ENCODE data around the gene RBM20.

GRCh38 chr10:110804376-110804775, 160.2 kb downstream of the RBM20 start:
- TF ChIP-seq CTCF (IDR thresholded peaks at IDR 0.05) (no peak), CEBPB (IDR thresholded peaks at IDR 0.05) (no peak), ESRRA (IDR thresholded peaks at IDR 0.05; ENCODE audit: borderline replicate concordance, low read length) (no peak), EP300 (IDR thresholded peaks at IDR 0.05) (no peak), REST (IDR thresholded peaks at IDR 0.05) (no peak), CHD2 (IDR thresholded peaks at IDR 0.05; ENCODE audit: low read length, partially characterized antibody) (no peak), RAD21 (conservative IDR thresholded peaks at IDR 0.05 in 1 of 2, IDR thresholded peaks at IDR 0.05 in 1 of 2) (no peak), POLR2AphosphoS2 (conservative IDR thresholded peaks at IDR 0.05; ENCODE audit: low read length) (no peak), RCOR1 (IDR thresholded peaks at IDR 0.05; ENCODE audit: low read depth, low read length) (no peak), NPAS2 (CRISPR knock-in tag; IDR thresholded peaks at IDR 0.05; ENCODE audit: borderline replicate concordance) (no peak), FOXS1 (CRISPR knock-in tag; IDR thresholded peaks at IDR 0.05) (no peak)

Measured in A549 (cell line).